Limb (tissue), 2 donors: Measurements from ENCODE around the gene FCGR2B.
A peak's percentile ranks its signal among the peaks of the same experiment; 100 is the strongest.
"Not testable (repeated sequence)": the region's sequence is repeated elsewhere in the genome, so short reads cannot be mapped to it uniquely, and the experiment has no call there.

Experiments used
- DNase-seq, 2 donors: peaks; one replicate each; pipeline ENCODE4 v3.0.0-alpha.2; 2016; ENCODE audit errors: extremely low spot score in 2 of 2

Gene FCGR2B

GRCh38 chr1:161662684-161663339, at the start of gene FCGR2B:
TSS of gene FCGR2B (plus strand) at chr1:161663143. CDS start at chr1:161663242, 99 bp downstream.
- not testable (repeated sequence) for DNase-seq

GRCh38 chr1:161616417-161616816, 46.5 kb upstream of the FCGR2B start:
- DNase-seq = not testable (repeated sequence)

DNA sequence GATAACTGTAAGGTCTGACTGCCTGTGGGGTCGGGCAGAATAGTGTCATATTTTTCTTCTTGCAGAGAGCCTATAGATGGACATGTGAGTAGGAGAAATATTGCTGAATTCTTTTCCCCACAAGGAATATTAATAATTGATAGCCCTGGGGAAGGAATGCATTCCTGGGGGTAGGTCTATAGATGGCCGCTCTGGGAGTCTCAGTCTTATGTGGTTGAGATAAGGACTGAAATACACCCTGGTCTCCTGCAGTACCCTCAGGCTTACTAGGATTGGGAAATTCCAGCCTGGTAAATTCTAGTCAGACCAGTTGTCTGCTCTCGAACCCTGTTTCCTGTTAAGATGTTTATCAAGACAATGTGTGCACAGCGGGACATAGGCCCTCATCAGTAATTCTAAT, 44.4 kb upstream of the FCGR2B start:
- not testable (repeated sequence) for DNase-seq

- DNase-seq = not testable (repeated sequence)
Measured at GRCh38 chr1:161620399-161620798, 42.5 kb upstream of the FCGR2B start.

GRCh38 chr1:161621181-161622000, 41.6 kb upstream of the FCGR2B start:
- peak; percentile 58 to 77 for DNase-seq

GRCh38 chr1:161622054-161622453, 40.9 kb upstream of the FCGR2B start:
- not testable (repeated sequence) for DNase-seq

GRCh38 chr1:161623401-161624051, 39.4 kb upstream of the FCGR2B start:
- not testable (repeated sequence) for DNase-seq

- not testable (repeated sequence) for DNase-seq
Measured at GRCh38 chr1:161624605-161625004, 38.3 kb upstream of the FCGR2B start.

DNA sequence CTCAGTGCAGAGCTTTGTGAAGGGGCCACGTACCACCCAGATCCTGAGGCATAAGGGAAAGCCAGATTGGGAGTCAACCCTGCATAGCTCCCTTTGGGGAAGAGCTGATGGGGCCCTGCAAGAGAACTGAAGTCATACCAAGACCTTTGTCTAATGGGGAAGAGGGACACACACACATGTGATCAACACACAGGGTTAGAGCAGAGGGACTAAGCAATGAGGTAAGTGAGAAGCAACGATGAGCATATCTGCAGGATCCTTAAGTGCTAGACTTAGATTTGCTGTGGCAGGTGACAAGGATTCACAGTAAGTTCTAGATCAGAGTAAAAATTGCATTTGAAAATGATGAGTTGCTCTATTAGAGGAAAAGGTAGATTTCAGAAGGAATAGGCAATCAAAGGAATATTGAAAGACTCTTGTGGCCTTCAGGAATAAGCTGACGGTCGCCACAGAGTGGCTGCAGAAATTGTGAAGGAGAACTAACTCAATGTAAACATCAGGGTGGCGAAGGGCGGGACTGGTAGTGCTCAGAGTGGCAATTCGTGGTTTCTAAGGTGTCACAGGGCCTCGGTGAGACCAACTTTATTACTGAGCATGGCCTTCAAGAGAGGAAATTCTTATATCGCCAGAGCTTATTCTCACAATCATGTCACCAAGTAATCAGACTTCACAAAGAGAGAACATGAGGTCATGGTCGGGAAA, 36.3 kb upstream of the FCGR2B start:
- DNase-seq = not testable (repeated sequence)

DNA sequence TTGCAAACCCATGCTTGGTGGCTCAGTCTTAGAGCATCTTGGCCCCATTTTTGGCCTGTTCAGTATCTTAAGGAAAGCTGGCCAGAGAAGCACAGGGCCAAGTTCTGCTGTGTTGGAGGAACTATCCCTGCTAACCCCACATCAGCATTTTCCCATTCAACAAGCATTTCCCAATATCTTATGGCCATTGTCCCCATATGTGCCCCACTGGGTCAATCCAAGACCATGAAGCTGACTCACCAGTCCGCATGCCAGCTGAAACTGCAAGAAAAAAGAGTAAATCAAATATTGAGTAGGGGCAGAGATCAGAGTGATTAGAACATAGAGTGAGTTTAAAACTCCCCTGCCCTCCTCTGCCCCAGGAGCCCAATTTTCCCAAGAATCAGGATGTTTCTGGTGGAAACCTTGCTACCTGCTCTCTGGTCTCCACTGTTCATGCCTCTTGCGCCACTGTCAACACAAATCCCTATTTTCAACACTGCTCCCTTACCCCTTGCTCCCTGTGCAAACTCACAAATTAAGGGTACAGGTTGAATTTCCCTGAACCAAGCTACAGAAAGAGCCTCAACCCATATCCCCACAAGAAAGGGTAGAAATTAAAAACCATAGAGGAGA, 32.7 kb upstream of the FCGR2B start:
- not testable (repeated sequence) for DNase-seq

- no peak for DNase-seq
Measured at GRCh38 chr1:161631076-161631475, 31.9 kb upstream of the FCGR2B start, which contains the start of gene FCGR3B. TSS of gene FCGR3B (minus strand) at chr1:161631176. CDS start at chr1:161631094, 82 bp downstream.

- DNase-seq = not testable (repeated sequence)
Measured at GRCh38 chr1:161634993-161635392, 27.9 kb upstream of the FCGR2B start.

GRCh38 chr1:161636189-161636782, 26.7 kb upstream of the FCGR2B start:
- DNase-seq = not testable (repeated sequence)

DNA sequence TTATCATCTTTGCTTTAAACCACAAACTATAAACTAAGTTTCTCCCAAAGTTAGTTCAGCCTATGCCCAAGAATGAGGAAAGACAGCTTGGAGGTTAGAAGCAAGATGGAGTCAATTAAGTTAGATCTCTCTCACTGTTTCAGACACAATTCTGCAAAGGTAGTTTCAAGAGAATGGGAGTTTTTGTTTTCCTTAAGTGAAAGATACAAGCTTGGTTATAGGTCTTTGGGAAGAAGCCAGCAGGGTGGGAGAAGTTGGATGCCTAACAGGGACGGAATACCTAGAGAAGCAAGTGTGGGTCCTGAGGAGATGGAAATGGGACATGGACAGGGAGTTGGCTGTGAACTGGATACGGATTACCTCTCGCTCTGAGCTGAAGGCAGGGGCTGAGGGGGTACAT, 26.0 kb upstream of the FCGR2B start:
- not testable (repeated sequence) for DNase-seq

GRCh38 chr1:161638251-161638993, 24.5 kb upstream of the FCGR2B start:
- not testable (repeated sequence) for DNase-seq

- DNase-seq = not testable (repeated sequence)
Measured at GRCh38 chr1:161639203-161639602, 23.7 kb upstream of the FCGR2B start.

DNA sequence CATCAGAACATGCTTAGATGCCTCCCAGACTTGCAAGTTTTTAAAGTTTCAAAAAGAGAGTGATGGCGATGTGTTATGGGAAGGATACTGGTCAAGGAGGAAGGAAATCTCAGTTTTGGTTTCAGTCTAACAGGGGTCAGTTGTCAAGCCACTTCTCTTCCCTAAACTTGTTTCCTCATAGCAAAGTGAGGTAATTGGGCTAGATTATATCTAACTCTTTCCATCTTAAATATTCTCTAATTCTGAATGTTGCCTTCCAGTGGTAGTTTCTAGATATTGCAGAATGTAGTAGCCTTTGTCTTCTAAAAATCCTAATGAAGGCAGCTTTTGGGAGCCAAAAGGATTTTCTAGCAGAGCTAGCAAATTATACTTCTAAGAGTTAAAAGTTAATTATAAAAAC, 20.2 kb upstream of the FCGR2B start:
- DNase-seq = not testable (repeated sequence)

DNA sequence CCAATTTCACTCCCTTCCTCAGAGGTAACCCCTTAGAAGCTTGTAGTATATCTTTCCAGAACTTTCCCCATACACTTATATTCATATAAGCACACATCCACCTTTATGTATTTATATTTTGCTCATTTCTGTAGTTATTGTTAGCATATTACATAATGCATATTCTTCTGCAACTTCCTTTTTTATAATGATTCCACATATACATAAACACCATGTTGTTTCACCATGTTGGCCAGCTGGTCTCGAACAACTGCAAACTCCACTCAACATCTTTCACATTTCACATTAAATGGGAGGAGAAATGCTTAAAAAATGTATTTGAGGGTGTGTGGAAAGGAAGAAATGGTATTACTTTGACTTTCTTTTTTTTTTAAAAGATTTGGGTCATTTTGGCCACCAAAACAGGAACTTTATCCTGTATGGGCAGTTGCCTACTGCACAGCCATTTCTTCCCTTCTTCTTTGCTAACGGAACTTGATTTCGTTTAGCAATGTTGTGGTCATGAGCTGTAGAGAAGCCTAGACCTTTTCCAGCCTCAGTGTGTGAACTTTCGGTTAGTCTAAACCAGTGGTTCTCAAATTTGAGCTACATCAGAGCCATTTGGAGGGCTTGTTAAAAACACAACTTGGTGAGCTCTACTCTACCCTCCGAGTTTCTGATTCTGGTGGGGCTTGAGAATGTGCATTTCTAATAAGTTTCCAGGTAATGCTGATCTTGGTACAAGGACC, 19.3 kb upstream of the FCGR2B start:
- DNase-seq = not testable (repeated sequence)

DNA sequence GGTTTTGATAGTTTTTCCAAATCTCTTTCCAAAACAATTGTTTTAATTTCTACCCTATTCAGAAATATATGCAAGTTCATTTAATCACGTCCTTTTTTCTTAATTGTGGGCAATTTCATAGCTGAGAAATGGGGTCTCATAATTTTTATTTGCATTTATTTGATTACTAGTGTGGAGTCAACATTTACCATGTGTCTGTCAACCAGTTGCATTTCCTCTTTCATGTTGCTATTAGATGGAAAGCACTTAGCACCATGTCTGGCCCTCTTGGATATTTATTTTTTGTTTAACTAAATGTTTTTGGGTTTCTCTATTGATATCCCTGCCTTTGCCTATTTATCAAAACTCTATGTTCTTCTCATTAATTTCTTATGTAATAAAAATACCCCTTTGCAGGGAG, 18.1 kb upstream of the FCGR2B start:
- not testable (repeated sequence) for DNase-seq
